Uterus (tissue), 2 donors: ENCODE measurements around the gene KRT84.

Source experiments
- POLR2A ChIP-seq, 2 donors: fragments of 450-650 bp; IDR thresholded peaks; one replicate each; pipeline ENCODE4 v1.6.1; 2016; ENCODE audit warnings: antibody characterized with exemption in 2 of 2, mild to moderate bottlenecking in 1 of 2, moderate library complexity in 1 of 2
- TF ChIP-seq, protein P1 (sequence below), 4 experiments: fragments of 200-600 bp in 2 of 4; fragments of 450-650 bp in 2 of 4; sonication (generic) in 2 of 4; IDR thresholded peaks; one replicate each; pipeline ENCODE4 v1.5.1; 2016 to 2019; ENCODE audit warnings: antibody characterized with exemption in 4 of 4, mild to moderate bottlenecking in 2 of 4, moderate library complexity in 1 of 4

DNA sequence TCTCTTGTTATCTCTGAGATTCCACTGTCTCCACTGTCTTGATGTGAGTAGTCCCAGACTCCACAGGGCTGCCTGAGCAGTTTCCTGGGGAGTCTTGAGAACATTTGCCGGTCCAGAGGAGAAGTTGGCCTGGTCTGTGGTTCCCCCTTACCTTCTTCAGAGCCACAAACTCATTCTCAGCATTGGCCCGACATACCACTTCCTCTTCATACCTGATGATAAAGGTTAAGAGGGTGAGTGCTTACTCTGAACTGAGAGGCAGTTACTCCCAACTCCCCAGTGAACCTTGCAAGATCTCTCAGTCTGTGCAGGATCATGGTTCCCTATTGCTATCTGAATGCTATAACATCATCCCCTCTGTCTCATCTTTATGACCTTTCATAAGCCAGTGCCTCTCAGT lies 2.6 kb downstream of the KRT84 start:
- no peak for TF ChIP-seq POLR2A (IDR thresholded peaks at IDR 0.05)
- TF ChIP-seq, protein P1, sequence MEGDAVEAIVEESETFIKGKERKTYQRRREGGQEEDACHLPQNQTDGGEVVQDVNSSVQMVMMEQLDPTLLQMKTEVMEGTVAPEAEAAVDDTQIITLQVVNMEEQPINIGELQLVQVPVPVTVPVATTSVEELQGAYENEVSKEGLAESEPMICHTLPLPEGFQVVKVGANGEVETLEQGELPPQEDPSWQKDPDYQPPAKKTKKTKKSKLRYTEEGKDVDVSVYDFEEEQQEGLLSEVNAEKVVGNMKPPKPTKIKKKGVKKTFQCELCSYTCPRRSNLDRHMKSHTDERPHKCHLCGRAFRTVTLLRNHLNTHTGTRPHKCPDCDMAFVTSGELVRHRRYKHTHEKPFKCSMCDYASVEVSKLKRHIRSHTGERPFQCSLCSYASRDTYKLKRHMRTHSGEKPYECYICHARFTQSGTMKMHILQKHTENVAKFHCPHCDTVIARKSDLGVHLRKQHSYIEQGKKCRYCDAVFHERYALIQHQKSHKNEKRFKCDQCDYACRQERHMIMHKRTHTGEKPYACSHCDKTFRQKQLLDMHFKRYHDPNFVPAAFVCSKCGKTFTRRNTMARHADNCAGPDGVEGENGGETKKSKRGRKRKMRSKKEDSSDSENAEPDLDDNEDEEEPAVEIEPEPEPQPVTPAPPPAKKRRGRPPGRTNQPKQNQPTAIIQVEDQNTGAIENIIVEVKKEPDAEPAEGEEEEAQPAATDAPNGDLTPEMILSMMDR (IDR thresholded peaks at IDR 0.05): no peak
